Gastroesophageal sphincter (tissue), 3 donors: ENCODE measurements around the gene MEMO1.

Experiments used
- CTCF ChIP-seq, 4 experiments: fragments of 200-600 bp in 2 of 4; fragments of 450-650 bp in 2 of 4; sonication (generic) in 1 of 4; IDR thresholded peaks; one replicate each; pipeline ENCODE4 v1.5.1; 2017 to 2019; ENCODE audit warnings: antibody characterized with exemption in 4 of 4, mild to moderate bottlenecking in 2 of 4, moderate library complexity in 2 of 4
- EP300 ChIP-seq: sonication (generic); formaldehyde crosslinking; IDR thresholded peaks from one replicate; pipeline ENCODE4 v1.6.1; 2017; ENCODE audit warnings: antibody characterized with exemption, mild to moderate bottlenecking

DNA sequence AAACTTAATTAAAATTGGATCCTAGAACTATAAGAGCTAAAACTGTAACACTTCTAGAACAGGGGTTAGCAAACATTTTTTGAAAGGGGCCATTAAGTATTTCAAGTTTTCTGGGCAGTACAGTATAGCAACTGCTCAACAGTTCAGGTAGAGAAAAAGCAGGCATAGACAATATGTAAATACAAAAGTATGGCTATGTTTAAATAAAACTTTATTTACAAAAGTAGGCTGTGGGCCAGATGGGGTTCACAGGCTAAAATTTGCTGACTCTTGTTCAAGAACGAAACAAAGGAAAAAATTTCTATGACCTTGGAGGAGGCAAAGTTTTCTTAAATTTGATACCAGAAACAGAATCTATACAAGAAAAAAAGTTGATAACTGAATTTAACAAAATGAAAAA, 114.5 kb downstream of the MEMO1 start:
- no peak for TF ChIP-seq CTCF (IDR thresholded peaks at IDR 0.05)
- no peak for TF ChIP-seq EP300
